Omental fat pad (tissue), 4 donors: ENCODE data around the gene NFATC1. TPM values are rescaled to one million over a fixed set of nuclear protein-coding genes. Genes with fewer than 3 reads are reported as not detected.
A peak's percentile ranks its signal among the peaks of the same experiment; 100 is the strongest.

Source experiments
- ATAC-seq: fragments of 150-250 bp; one replicate; pipeline ENCODE4 v1.9.1; 2016; ENCODE audit warnings: mild to moderate bottlenecking, moderate library complexity; ENCODE audit not compliant: low FRiP score
- DNase-seq: peaks from one replicate; pipeline ENCODE4 v3.0.0-alpha.2; 2019; ENCODE audit warnings: low spot score
- CTCF ChIP-seq, 3 donors: fragments of 450-650 bp; IDR thresholded peaks; one replicate each; pipeline ENCODE4 v1.5.1; 2016 to 2017; ENCODE audit warnings: antibody characterized with exemption in 3 of 3, mild to moderate bottlenecking in 3 of 3, moderate library complexity in 2 of 3
- total RNA-seq, 4 donors: library from RNA; depleted of rRNA; stranded (reverse); fragments of >200 nt; gene quantifications; one replicate each; pipeline ENCODE4 v1.1.0, GENCODE V29; 2016

NFATC1 gene
- total RNA-seq, 4 donors from 2014 or later = 10.7 to 57.4 (median 19.1) TPM

- TF ChIP-seq CTCF (IDR thresholded peaks at IDR 0.05) = no peak
- ATAC-seq (no peak), DNase-seq (no peak)
Measured at GRCh38 chr18:79418236-79418635, 22.5 kb downstream of the NFATC1 start.

- ATAC-seq = no peak
- TF ChIP-seq CTCF (IDR thresholded peaks at IDR 0.05) = no peak
Measured at GRCh38 chr18:79418642-79419041, 22.9 kb downstream of the NFATC1 start.

GRCh38 chr18:79420033-79420745 lies 24.5 kb downstream of the NFATC1 start:
- TF ChIP-seq CTCF (IDR thresholded peaks at IDR 0.05) = no peak
- no peak for ATAC-seq

More at GRCh38 chr18:79418642-79419041, 22.9 kb downstream of the NFATC1 start:
- DNase-seq = no peak

GRCh38 chr18:79421275-79421857 lies 25.6 kb downstream of the NFATC1 start:
- DNase-seq (no peak), ATAC-seq (peak; percentile 3)
- no peak for TF ChIP-seq CTCF (IDR thresholded peaks at IDR 0.05)

More at GRCh38 chr18:79420033-79420745, 24.5 kb downstream of the NFATC1 start:
- DNase-seq = no peak

- no peak for TF ChIP-seq CTCF (IDR thresholded peaks at IDR 0.05)
- ATAC-seq (peak; percentile 85), DNase-seq (no peak)
Measured at GRCh38 chr18:79422022-79422782, 26.5 kb downstream of the NFATC1 start.

GRCh38 chr18:79422783-79423165 lies 27.0 kb downstream of the NFATC1 start:
- ATAC-seq (no peak), DNase-seq (no peak)
- TF ChIP-seq CTCF (IDR thresholded peaks at IDR 0.05) = no peak
